HG03520 (cell line): ENCODE results near the gene C12orf50.
"Not testable (repeated sequence)": the region's sequence is repeated elsewhere in the genome, so short reads cannot be mapped to it uniquely, and the experiment has no call there.

Experiments used
- ATAC-seq: cut with Tn5 transposase; IDR thresholded peaks from one replicate; pipeline ENCODE4 v1.9.1; 2021; ENCODE audit warnings: mild to moderate bottlenecking, moderate library complexity; ENCODE audit not compliant: unreplicated experiment

C12orf50 gene

GRCh38 chr12:87988534-87988933 lies 40.7 kb downstream of the C12orf50 start:
- no peak for ATAC-seq

- no peak for ATAC-seq
These were observed 44.0 kb downstream of the C12orf50 start for GRCh38 chr12:87985069-87985675.

GRCh38 chr12:87982208-87982607 lies 47.0 kb downstream of the C12orf50 start:
- ATAC-seq, result no peak

- ATAC-seq, result no peak
These were observed 47.7 kb downstream of the C12orf50 start for GRCh38 chr12:87981495-87981894.

- no peak for ATAC-seq
These were observed 53.3 kb downstream of the C12orf50 start for GRCh38 chr12:87975879-87976278.

GRCh38 chr12:87967871-87968270 lies 61.3 kb downstream of the C12orf50 start:
- ATAC-seq, result no peak

- no peak for ATAC-seq
These were observed 68.6 kb downstream of the C12orf50 start for GRCh38 chr12:87960566-87960965.

GRCh38 chr12:87954028-87954427 lies 75.2 kb downstream of the C12orf50 start:
- not testable (repeated sequence) for ATAC-seq

- no peak for ATAC-seq
These were observed 75.8 kb downstream of the C12orf50 start for GRCh38 chr12:87953256-87953860.

- no peak for ATAC-seq
These were observed 76.4 kb downstream of the C12orf50 start for GRCh38 chr12:87952850-87953249.

GRCh38 chr12:87952223-87952622 lies 77.0 kb downstream of the C12orf50 start:
- no peak for ATAC-seq

- no peak for ATAC-seq
These were observed 85.4 kb downstream of the C12orf50 start for GRCh38 chr12:87943762-87944161.

GRCh38 chr12:87943023-87943422 lies 86.2 kb downstream of the C12orf50 start:
- no peak for ATAC-seq

GRCh38 chr12:87939182-87939581 lies 90.0 kb downstream of the C12orf50 start:
- ATAC-seq, result no peak

GRCh38 chr12:87935216-87935615 lies 94.0 kb downstream of the C12orf50 start:
- no peak for ATAC-seq

- no peak for ATAC-seq
These were observed 95.2 kb downstream of the C12orf50 start for GRCh38 chr12:87933991-87934390.

GRCh38 chr12:87931812-87932211 lies 97.4 kb downstream of the C12orf50 start:
- no peak for ATAC-seq

GRCh38 chr12:87930627-87931026 lies 98.6 kb downstream of the C12orf50 start:
- no peak for ATAC-seq
